Ishikawa (cell line): Measurements from ENCODE around the gene ZMYND12.

Experiments used
- CEBPB ChIP-seq: IDR thresholded peaks from 2 replicates; pipeline ENCODE4 v1.6.1; 2012
- CREB1 ChIP-seq: IDR thresholded peaks from 2 replicates; pipeline ENCODE4 v1.6.1; 2012; ENCODE audit warnings: low read depth
- EGR1 ChIP-seq: IDR thresholded peaks from 2 replicates; pipeline ENCODE4 v1.6.1; 2012
- EP300 ChIP-seq: IDR thresholded peaks from 2 replicates; pipeline ENCODE4 v1.6.1; 2012; ENCODE audit warnings: borderline replicate concordance
- FOXM1 ChIP-seq: IDR thresholded peaks from 2 replicates; pipeline ENCODE4 v1.6.1; 2012; ENCODE audit warnings: low read depth, borderline replicate concordance
- NFIC ChIP-seq: IDR thresholded peaks from 2 replicates; pipeline ENCODE4 v1.6.1; 2012
- RAD21 ChIP-seq: IDR thresholded peaks from 2 replicates; pipeline ENCODE4 v1.6.1; 2012; ENCODE audit warnings: low read depth
- TAF1 ChIP-seq: IDR thresholded peaks from 2 replicates; pipeline ENCODE4 v1.6.1; 2012; ENCODE audit warnings: low read depth, mild to moderate bottlenecking
- TCF12 ChIP-seq: IDR thresholded peaks from 2 replicates; pipeline ENCODE4 v1.6.1; 2012; ENCODE audit warnings: low read depth
- TEAD4 ChIP-seq: IDR thresholded peaks from 2 replicates; pipeline ENCODE4 v1.6.1; 2012
- YY1 ChIP-seq: IDR thresholded peaks from 2 replicates; pipeline ENCODE4 v1.6.1; 2012; ENCODE audit warnings: low read depth
- ZBTB7A ChIP-seq: IDR thresholded peaks from 2 replicates; pipeline ENCODE4 v1.6.1; 2012; ENCODE audit warnings: low read depth
- TF ChIP-seq, protein P1 (sequence below): IDR thresholded peaks from 2 replicates; pipeline ENCODE4 v1.6.1; 2012
- TF ChIP-seq, protein P2 (sequence below): IDR thresholded peaks from 2 replicates; pipeline ENCODE4 v1.6.1; 2012; ENCODE audit warnings: low read depth, mild to moderate bottlenecking
- TF ChIP-seq, protein P3 (sequence below): IDR thresholded peaks from 2 replicates; pipeline ENCODE4 v1.6.1; 2012

ZMYND12 gene

DNA sequence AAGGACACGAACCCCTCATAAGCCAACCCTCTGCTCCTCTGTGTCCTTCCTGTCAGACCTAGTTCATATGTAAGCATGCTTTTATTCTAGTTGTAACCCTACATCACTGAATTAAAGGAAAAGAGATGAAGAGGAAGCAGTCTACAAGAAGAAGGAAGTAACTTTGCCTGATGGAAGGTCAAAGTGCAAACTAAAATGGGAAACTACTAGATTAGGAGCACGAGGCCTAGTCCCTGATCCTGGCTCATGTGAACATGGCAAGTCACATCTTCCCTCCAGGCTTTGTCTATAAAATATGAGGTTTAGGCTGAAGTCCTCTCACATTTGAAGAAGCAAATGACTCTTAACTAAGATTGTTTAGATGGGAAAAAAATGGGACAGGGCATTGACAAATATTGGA lies 13.2 kb downstream of the ZMYND12 start:
- no peak for TF ChIP-seq CREB1
- TF ChIP-seq EP300 = no peak
- no peak for TF ChIP-seq TCF12
- no peak for TF ChIP-seq ZBTB7A
- TF ChIP-seq FOXM1 = no peak
- no peak for TF ChIP-seq RAD21
- TF ChIP-seq TAF1 = no peak
- TF ChIP-seq EGR1 = no peak
- no peak for TF ChIP-seq NFIC
- TF ChIP-seq YY1 = no peak
- no peak for TF ChIP-seq CEBPB

DNA sequence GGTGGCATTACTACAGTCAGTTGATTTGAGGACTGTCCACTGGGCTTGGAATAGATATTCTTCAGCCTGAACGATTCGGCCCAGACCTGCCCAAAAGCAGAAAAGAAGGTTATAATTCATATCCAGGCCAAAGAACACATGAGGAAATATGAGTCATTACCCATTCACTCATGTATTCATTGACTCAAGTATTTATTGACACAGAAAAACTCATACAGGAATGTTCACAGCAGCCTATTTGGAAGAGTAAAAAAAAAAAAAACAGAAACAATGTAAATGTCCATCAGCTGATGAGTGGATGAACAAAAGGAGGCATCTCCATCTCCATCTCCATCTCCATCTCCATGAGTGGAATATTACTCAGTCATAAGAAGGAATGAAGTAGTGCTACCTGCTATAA lies 15.9 kb downstream of the ZMYND12 start:
- TF ChIP-seq, protein P1, sequence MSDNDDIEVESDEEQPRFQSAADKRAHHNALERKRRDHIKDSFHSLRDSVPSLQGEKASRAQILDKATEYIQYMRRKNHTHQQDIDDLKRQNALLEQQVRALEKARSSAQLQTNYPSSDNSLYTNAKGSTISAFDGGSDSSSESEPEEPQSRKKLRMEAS = no peak
- no peak for TF ChIP-seq ZBTB7A
- TF ChIP-seq, protein P2, sequence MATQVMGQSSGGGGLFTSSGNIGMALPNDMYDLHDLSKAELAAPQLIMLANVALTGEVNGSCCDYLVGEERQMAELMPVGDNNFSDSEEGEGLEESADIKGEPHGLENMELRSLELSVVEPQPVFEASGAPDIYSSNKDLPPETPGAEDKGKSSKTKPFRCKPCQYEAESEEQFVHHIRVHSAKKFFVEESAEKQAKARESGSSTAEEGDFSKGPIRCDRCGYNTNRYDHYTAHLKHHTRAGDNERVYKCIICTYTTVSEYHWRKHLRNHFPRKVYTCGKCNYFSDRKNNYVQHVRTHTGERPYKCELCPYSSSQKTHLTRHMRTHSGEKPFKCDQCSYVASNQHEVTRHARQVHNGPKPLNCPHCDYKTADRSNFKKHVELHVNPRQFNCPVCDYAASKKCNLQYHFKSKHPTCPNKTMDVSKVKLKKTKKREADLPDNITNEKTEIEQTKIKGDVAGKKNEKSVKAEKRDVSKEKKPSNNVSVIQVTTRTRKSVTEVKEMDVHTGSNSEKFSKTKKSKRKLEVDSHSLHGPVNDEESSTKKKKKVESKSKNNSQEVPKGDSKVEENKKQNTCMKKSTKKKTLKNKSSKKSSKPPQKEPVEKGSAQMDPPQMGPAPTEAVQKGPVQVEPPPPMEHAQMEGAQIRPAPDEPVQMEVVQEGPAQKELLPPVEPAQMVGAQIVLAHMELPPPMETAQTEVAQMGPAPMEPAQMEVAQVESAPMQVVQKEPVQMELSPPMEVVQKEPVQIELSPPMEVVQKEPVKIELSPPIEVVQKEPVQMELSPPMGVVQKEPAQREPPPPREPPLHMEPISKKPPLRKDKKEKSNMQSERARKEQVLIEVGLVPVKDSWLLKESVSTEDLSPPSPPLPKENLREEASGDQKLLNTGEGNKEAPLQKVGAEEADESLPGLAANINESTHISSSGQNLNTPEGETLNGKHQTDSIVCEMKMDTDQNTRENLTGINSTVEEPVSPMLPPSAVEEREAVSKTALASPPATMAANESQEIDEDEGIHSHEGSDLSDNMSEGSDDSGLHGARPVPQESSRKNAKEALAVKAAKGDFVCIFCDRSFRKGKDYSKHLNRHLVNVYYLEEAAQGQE = no peak
- no peak for TF ChIP-seq EGR1
- TF ChIP-seq FOXM1 = no peak
- TF ChIP-seq NFIC = no peak
- no peak for TF ChIP-seq CREB1
- no peak for TF ChIP-seq TCF12
- no peak for TF ChIP-seq EP300
- no peak for TF ChIP-seq TAF1
- TF ChIP-seq, protein P3, sequence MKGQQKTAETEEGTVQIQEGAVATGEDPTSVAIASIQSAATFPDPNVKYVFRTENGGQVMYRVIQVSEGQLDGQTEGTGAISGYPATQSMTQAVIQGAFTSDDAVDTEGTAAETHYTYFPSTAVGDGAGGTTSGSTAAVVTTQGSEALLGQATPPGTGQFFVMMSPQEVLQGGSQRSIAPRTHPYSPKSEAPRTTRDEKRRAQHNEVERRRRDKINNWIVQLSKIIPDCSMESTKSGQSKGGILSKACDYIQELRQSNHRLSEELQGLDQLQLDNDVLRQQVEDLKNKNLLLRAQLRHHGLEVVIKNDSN = no peak

DNA sequence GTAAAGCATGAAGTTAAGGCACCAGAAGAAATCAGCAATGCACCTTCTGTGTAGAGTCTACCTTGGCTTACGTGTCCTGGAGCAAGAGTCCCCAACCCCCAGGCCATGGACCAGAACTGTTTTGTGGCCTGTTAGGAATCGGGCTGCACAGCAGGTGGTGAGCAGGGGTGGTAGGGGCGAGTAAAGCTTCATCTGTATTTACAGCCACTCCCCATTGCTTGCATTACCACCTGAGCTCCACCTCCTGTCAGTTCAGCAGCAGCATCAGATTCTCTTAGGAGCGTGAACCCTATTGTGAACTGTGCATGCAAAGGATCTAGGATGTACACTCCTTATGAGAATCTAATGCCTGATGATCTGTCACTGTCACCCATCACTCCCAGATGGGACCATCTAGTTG lies 21.5 kb downstream of the ZMYND12 start:
- TF ChIP-seq TAF1 (no peak), TEAD4 (no peak), CREB1 (no peak)
- TF ChIP-seq, protein P1 = no peak

DNA sequence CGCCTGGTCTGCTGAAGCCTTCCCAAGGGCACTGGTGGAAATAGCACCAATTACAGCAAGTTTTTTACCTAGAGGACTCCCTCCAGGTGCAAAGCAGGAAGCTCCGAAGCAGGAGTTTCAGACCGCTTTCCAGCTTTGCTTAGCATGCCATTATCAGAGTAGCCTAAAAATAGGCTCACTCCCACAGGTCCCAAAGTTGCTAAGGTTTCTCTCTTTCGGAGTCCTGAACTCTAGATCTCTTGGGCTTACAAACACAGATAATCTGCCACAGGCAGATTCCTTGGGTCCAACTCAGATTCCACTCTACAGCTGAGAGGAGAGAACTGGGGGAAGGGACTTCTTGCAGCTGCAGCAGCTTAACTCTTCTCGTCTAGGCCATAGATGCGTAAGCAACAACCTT lies 22.5 kb downstream of the ZMYND12 start:
- TF ChIP-seq CEBPB (no peak), YY1 (no peak), EP300 (no peak), FOXM1 (no peak), CREB1 (no peak), TEAD4 (no peak), ZBTB7A (no peak), TAF1 (no peak), EGR1 (no peak), NFIC (no peak), RAD21 (no peak), TCF12 (no peak)
- TF ChIP-seq, protein P1 = no peak
- TF ChIP-seq, protein P3 = no peak
- TF ChIP-seq, protein P2 = no peak

DNA sequence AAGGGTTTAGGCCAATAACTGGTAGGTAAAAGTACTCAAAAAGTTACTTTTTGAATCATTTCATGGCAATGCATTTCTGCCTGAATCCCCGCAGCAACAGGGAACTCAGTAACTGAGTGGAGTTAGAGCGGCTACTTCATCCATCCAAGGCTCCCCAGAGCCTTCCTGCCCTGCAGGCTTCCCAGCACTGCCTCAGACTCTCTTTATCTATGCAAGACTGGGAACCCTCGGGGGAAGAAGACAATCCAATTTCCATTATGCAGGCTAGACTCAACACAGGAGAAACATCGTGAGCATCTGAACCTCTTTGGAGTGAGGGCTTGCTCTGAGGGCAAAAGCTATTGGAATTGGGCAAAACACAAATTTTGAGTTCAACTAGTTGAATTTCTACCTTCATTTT lies 23.1 kb downstream of the ZMYND12 start:
- TF ChIP-seq CREB1 (no peak), ZBTB7A (no peak), RAD21 (no peak), TCF12 (no peak), EP300 (no peak), YY1 (no peak), CEBPB (no peak), TEAD4 (no peak), TAF1 (no peak), EGR1 (no peak), FOXM1 (no peak)
- TF ChIP-seq, protein P1 = no peak
- TF ChIP-seq, protein P2 = no peak
- TF ChIP-seq, protein P3 = no peak
